ENCODE results near the gene EXOC3.

DNA sequence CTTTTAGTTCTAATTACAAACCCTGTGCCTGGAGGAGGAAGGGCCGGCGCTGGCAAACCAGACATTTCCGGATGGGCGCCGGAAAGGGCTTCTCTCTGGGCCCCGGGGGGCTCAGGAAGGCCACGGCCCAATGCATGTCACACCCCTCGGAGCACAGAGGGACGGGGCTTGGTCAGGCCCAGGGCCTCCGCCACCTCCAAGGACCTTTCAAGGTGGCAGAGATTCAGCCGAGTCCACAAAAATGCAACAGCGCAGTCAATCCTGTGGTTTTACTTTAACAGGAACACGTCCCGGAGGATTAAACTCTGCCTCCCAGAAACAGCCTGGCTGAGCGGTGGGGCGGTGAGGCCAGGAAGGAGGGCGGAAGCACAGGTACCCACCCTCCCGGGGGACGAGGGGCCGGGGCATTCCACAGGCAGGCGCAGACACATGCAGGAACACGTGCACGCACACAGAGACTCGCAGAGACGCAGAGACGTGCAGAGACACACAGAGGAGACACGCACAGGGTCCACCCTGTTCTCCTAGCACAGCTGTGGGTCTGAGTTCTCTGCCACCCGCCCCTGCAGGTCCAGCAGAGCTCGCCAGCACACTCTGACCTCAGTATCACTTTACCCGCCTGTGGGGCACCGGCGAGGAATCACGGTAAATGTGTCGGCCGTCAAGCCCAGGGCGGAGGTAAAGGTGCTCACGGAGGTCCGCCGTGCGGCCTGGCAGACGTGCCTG lies 58.3 kb downstream of the EXOC3 start:
- no peak for TF ChIP-seq FOXP2 (optimal IDR thresholded peaks at IDR 0.05; ENCODE audit: borderline replicate concordance, extremely low read depth, extremely low read length, insufficient read depth)
- no peak for TF ChIP-seq SIN3A (IDR thresholded peaks at IDR 0.05; ENCODE audit: borderline replicate concordance, insufficient read depth, low read length)

All from PFSK-1 (cell line).